Right forelimb (tissue), 1 donor: ENCODE results near the gene IFT172.
"Not testable (repeated sequence)": the region's sequence is repeated elsewhere in the genome, so short reads cannot be mapped to it uniquely, and the experiment has no call there.

Experiments
- DNase-seq: peaks from one replicate; pipeline ENCODE4 v3.0.0-alpha.2; 2018

IFT172 gene

GRCh38 chr2:27494284-27494943 lies 4.9 kb upstream of the IFT172 start:
- no peak for DNase-seq

DNA sequence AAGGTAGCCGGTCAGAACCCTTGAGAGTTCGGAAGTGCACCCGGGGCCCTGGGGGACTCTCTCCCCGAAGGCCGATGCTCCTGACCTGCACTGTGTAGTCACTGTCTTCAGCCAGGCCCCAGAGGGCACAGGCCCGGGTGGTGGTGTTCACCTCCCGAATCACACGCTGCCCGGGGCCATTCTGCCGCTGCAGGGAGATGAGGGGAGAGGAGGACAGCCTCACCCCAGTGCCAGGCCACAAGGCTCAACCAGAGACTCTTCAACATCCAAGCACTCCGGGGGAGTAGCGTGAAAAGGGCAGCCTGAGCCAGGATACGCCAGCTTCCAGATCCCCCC lies 4.4 kb upstream of the IFT172 start:
- no peak for DNase-seq

DNA sequence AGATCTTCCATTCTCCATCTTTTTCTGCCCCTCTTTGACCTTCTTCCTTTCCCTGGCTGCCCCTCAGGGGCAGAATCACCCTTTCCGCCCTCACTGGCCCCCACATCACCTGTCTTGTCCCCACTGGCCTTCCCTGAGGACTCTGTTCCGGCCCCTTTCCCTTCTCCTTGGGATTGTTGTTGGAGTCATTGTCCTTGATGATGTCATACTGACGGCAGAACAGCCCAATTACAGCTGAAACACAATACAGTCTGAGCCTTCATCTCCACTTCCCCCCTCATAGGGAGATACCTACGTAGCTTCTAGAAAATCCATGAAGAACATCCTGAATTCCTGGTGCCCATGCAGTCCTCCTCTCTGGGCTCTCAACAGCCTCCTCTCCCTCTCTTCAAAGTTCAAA lies 3.0 kb upstream of the IFT172 start:
- no peak for DNase-seq

GRCh38 chr2:27489118-27489497 lies 435 bp downstream of the IFT172 start:
- peak; percentile 49 for DNase-seq

DNA sequence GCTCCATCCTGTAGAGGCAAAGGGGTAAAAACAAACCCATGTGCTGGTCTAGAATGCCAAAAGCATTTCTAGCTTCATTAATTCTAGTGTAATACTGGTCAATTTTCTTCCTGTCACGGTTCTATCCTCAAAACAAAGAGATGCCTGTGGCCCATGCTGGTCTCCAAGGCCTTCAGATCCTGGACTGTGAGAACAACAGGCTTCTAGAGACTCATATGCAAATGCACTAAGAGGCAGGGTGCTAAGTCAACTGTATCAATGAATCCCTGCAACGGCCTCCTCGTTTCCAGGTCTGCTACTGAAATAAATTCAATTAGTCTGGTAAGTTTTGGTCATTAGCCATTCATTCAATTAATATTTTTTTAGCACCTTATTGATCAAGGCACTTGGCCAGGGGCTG lies 4.0 kb downstream of the IFT172 start:
- DNase-seq, result no peak

DNA sequence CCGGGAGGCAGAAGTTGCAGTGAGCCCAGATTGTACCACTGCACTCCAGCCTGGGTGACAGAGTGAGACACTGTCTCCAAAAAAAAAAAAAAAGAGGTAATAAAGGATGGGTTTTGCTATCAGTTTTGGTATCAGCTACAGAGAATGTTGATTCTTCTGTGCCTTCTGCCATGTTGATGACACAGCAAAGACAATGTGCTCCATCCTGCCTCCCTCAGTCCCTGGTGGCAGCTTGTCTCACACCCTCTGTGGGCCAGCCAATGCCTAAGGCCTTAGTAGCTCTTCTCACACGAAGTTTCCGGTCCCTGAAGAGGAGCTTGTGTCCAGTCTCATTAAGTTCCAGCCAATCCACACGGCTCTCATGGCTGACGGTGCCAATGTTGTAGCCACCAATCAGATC lies 17.6 kb downstream of the IFT172 start:
- no peak for DNase-seq

- DNase-seq, result no peak
Observed at GRCh38 chr2:27464443-27464842, 25.1 kb downstream of the IFT172 start.

DNA sequence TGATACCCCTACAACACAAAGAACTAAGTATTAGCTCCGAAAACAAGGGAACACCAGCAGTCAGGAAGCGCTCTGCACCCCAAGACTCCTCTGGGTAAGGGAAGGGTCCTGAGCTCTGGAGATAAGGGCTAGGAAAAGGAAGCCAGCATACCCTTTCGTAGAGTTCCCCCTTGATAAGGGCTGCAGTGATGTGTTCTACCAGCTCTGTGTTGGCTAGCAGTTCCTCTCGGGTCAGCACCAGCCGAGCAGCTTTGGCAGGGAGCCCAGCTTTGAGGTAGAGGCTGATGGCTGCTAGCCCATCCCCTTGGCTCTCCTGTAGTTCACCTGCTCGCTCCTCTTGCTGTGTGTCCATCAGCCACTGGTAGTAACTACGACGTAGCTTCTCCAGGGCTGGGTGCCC lies 28.4 kb downstream of the IFT172 start:
- no peak for DNase-seq

DNA sequence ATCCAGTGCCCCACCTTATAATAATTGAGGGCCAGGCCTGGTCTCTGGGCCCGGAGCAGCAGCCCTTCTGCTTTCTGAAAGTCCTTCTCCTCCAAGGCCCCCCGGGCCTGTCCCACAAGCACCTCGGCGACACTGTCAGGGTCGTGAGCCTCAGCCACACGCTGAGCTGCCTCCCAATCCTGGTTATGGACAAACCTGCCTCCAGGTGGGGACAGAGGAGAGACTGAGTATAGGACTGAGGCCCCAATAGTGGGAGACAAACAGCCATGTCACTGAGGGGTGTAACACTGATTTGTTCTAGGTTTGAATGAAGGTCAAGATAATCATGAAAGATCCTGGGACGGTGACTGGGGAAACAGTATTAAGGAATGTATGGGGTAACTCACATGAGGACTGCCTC lies 35.6 kb downstream of the IFT172 start:
- DNase-seq, result no peak

DNA sequence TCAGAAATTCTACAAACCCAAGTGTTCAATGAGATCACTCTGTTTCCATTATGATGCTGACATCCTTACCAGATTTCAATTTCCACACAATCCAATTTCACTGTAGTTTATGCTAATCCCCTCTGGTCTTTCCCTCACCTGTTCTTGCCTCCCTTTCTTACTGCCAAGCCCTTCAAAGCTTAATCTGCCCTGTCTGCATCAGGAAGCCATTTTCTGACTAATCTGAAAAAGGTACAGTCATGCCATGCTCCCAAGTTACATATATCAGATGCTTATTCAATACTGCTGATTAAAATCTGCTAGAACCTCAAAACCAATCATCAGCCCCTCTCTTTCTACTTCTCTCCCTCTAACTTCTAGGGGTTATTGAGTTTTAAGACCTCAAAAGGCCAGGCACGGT lies 38.4 kb downstream of the IFT172 start:
- DNase-seq, result no peak

DNA sequence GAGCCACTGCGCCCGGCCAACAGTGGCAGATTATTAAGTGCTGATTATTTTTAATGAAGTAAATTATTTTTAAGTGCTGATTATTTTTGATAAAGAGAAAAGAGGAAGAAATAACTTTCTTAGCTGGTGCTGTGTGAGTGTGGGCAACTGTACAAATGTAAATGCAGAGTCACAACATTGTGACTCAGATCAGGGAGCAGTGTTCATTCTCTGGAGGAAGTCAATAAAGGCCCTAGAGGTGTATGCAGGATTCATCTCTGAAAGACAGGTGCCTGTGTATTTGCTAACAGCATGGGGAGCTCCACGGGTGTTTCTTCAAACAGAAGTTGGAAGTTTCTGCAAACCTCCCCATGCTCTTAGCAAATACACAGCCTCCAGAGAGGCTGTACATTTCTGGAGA lies 41.2 kb downstream of the IFT172 start:
- DNase-seq, result no peak

DNA sequence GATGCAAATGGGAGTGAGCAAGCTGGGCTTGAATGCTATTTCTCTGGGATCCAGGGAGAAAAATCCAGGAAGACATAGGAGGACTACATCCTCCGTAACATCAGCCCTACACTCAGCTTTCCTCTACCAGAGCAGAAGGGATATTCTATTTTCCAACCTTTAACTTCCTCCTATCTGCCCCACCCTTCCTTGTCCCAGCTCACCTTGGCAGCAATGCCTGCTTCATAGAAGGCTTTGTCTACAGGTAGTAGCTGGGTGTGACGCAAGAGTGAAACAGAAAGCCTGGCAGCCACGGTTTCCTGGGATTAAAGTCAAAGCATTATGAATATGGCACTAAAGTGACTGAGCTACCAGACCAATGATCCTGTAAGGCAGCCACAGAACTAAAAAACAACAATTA lies 43.5 kb downstream of the IFT172 start:
- DNase-seq, result no peak

DNA sequence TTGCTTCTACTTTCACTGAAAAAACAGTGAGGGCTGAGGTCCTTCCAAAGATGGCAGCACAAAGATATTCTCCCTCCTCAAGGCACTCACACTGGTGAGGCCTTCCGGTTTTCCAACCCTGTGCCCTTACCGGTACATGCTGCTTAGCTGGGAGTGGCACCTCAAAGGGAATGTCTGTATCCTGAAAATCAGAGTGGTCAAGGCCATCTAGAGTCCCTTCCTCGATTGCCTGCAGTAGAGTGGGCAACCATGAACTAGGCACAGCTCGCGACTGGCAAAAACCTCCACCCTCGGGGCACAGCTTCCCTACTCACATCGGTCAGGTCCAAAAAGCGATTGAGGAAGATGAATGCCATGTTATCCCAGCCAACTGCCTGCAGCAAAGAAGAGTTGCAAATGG lies 43.9 kb downstream of the IFT172 start:
- no peak for DNase-seq

DNA sequence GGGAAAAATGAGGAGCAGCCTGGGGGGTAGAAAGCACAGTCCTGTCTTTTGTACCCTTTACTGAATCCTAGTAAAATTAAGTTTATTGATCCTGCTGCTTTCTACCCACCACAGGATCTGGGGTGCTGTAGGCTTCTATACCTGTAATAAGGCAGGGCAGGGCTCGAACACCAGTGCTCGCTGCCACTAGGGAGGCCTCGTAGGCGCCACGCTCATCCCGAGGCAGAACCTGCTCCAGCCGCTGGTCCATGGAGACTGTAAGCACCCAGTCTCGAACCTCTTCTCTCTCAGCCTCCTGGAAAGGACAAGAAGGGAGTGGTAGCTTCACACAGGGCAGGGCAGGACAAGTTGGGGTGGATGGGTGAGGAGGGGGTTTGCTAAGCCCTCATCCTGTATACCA lies 44.4 kb downstream of the IFT172 start:
- no peak for DNase-seq

DNA sequence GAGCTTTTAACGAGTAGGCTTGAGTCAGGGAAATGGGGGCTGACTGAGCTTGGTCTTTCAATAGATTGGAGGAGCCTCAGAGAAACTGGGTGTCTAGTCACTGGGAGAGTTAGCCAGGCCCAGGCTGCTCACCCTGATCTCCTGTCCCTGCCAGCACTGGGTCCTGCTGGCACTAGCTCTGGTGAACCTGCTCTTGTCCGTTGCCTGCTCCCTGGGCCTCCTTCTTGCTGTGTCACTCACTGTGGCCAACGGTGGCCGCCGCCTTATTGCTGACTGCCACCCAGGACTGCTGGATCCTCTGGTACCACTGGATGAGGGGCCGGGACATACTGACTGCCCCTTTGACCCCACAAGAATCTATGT lies 46.6 kb downstream of the IFT172 start:
- no peak for DNase-seq

DNA sequence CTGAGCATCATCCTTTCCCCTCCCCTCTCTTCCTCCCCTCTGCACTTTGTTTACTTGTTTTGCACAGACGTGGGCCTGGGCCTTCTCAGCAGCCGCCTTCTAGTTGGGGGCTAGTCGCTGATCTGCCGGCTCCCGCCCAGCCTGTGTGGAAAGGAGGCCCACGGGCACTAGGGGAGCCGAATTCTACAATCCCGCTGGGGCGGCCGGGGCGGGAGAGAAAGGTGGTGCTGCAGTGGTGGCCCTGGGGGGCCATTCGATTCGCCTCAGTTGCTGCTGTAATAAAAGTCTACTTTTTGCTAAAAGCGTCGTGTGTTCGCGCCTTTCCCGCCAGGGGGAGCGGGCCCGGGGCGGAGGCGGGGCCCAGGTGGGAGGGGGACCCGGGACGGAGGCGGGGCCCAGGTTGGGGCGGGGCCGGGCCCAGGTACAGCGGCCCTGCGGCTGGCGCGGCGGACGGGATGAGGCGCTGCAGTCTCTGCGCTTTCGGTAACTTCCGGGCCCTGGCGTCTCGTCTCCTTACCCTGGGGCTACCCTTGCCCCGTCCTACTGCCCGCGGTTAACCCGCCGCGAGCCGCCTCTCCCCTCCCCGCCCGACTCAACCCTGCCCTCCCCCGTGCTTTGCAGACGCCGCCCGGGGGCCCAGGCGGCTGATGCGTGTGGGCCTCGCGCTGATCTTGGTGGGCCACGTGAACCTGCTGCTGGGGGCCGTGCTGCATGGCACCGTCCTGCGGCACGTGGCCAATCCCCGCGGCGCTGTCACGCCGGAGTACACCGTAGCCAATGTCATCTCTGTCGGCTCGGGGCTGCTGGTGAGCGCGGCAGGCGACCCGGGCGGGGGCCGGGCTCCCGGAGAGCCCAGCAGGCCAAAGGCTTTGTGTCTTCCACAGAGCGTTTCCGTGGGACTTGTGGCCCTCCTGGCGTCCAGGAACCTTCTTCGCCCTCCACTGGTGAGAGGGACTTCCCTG lies 47.3 kb downstream of the IFT172 start, which contains the start of gene KRTCAP3:
KRTCAP3 (plus strand) TSS at position 424 of the 962 bp plus-strand sequence; CDS start at position 456, 32 bp downstream.
- DNase-seq, result peak; percentile 61

- no peak for DNase-seq
Observed at GRCh38 chr2:27441226-27441926, 48.2 kb downstream of the IFT172 start.

GRCh38 chr2:27435628-27436027 lies 53.9 kb downstream of the IFT172 start:
- DNase-seq, result no peak

GRCh38 chr2:27431395-27431794 lies 58.1 kb downstream of the IFT172 start:
- DNase-seq, result no peak

DNA sequence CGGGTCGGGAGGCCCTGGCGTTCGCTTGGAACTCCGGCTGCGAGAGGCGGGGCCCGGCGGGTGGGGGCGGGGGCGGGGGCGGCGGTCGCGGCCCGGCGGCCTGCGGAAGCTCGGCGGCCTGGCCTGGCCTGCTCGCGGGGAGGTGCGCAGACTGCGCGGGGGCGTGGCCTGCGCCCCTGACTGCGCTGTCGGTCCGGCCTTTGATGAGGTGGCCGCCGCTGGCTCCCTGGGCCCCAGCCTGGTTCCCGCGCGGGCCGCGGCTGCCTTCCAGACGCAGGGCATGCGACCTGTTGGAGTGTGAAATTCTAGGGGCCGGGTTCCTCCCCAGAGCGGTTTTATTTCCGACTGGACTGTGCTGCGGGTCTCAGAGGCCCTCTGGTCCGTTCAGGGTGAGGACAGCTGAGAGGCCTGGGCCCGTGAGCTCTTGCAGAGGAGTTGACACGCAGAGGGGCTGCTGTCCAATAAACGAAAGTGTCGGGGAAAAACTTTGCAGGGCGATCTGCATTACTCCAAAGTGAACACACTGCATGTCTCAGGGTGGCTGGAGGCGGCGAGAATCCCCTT lies 60.5 kb downstream of the IFT172 start:
- DNase-seq, result peak; percentile 91

DNA sequence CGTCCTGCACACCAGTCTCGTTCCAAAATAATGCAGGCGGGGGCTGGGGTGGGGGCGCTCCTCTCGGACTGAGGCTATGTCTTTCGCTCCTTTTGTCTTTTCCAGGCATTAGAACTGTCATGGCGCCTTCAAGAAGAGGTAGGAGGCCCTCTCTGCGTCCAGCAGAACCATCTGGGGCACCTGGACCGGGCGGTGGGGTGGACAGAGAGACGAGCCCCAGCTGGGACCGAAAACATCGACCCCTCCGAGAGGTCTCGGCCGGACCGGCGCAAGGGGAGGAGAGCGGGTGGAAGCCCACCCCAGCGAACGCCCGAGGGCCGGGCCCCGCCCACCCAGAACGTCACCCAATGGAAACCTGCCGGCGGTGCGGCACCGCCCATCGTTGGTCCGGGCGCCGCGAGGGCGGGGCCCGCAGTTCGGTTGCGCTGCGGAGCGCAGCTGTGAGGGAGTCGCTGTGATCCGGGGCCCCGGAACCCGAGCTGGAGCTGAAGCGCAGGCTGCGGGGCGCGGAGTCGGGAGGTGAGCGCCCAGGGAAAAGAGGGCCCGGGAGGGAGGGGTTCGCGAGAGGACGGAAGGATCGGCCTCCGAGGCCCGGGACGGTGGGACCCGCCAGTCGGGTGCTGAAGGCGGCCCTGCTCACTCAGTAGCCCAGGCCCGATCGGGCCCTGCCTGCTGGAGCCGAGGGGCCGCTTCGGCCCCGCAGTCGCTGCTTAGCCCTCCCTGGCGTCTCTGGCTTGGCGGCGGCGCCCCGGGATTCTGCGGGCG lies 61.1 kb downstream of the IFT172 start, which contains the start of gene NRBP1:
NRBP1 (plus strand) TSS at position 419 of the 765 bp plus-strand sequence. CDS start 4,643 bp downstream, outside the sequence.
- peak; percentile 96 for DNase-seq

DNA sequence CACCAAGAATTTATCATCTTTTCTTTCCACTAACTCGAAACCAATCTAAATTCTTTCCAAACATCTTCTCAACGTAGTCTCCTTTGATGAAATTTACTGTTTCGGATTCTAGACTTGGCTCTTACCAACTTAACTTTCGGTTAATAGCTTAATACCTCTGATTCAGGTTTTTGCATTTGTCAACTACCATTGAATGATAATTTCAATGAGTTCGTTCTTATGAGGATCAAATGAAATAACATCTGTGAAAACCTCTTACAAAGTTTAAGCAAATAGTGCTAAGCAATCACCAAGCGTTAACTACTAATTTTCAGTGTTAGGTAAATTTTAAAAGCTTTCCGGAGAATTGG lies 61.7 kb downstream of the IFT172 start:
- no peak for DNase-seq

DNA sequence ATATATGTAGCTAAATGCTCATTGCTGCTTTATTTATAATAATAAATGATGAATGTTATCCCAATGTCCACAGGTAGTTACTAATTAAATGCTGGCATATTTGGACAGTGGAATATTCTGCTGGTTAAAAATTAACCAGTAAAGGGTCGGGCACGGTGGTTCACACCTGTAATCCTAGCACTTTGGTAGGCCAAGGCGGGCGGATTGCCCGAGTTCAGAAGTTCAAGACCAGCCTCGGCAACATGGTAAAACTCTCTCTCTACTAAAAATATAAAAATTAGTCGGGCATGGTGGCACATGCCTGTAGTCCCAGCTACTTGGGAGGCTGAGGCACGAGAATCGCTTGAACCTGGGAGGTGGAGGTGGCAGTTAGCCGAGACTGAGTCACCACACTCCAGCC lies 64.5 kb downstream of the IFT172 start:
- DNase-seq, result not testable (repeated sequence)
